ENCODE measurements around the gene TACC2.

Gene TACC2

DNA sequence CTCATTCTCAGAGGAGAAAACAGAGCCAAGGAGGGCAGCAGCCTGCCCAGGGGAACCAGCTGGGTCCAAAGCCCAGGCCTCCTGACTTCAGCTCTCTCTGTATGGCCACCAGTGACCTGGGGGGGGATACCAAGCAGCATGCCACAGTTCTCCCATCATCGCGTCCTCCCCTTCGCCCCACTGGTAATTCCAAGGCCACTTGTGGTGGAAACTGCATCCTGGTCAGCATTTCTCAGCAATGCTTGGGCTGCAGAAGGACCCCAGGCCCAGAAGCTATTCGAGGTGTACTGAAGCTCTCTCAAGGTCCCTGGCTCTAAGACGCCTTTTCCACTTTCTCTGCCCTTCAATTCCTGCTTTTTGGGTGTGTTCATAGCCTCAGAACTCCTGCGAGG, 309.2 kb downstream of the TACC2 start:
- Histone ChIP-seq H3K36me3 (ENCODE audit: insufficient read depth, low read depth, low read length) (no peaks in the 10 kb centered on the region), H3K9me3 (ENCODE audit: insufficient read depth, low read depth, low read length) (no peaks in the 10 kb centered on the region), H3K4me1 (ENCODE audit: insufficient read depth, low read length) (no peaks in the 10 kb centered on the region), H3K4me3 (ENCODE audit: low read length) (no peak overlapping the region), H3K27me3 (ENCODE audit: insufficient read depth, low read length) (no peaks in the 10 kb centered on the region), H3K27ac (ENCODE audit: low read length) (no peak overlapping the region), H3K9ac (ENCODE audit: low read depth, low read length) (no peak overlapping the region)

GRCh38 chr10:122298598-122299301, 309.8 kb downstream of the TACC2 start:
- H3K9me3 ChIP-seq (ENCODE audit: insufficient read depth, low read depth, low read length): no peaks in the 10 kb centered on the region
- H3K4me3 ChIP-seq (ENCODE audit: low read length): no peak overlapping the region; the same call in 1 of the 2 replicates
- no peaks in the 10 kb centered on the region for H3K36me3 ChIP-seq (ENCODE audit: insufficient read depth, low read depth, low read length)
- H3K27me3 ChIP-seq (ENCODE audit: insufficient read depth, low read length): no peaks in the 10 kb centered on the region
- no peak overlapping the region for H3K27ac ChIP-seq (ENCODE audit: low read length)
- no peaks in the 10 kb centered on the region for H3K4me1 ChIP-seq (ENCODE audit: insufficient read depth, low read length)
- no peak overlapping the region for H3K9ac ChIP-seq (ENCODE audit: low read depth, low read length)

DNA sequence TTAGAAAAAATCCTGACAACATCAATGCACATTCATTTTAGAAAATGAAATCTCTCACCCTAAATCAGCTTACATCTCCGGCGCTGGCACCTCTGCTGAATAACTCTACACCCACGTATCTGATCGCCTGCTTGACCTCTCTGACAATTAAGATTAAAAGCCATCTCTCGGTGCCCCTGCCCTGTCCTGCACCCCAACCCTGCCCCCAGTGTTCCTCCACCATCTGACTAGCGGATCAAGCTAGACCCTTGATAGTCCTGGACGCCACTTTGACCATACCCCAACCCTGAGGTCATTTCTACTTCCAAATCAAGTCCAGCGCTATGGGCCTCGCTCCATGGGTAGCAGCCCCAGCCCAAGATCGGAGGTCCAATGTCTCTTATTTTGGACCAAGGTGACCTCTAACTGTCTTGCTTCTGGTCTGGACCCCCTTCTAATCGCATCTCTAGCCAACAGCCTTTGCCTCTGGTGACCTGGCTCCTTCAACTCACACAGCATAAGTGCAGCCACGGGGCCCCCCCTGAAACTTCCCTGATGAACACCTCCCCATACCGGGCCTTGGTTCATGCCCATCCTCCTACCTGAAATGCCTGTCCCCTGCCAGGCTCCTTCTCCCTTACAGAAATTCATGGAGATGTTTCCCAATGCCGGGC, 310.6 kb downstream of the TACC2 start:
- H3K9ac ChIP-seq (ENCODE audit: low read depth, low read length): no peak overlapping the region
- no peak overlapping the region for H3K27ac ChIP-seq (ENCODE audit: low read length)
- H3K4me1 ChIP-seq (ENCODE audit: insufficient read depth, low read length): no peaks in the 10 kb centered on the region
- H3K4me3 ChIP-seq (ENCODE audit: low read length): no peak overlapping the region; the same call in 1 of the 2 replicates
- no peaks in the 10 kb centered on the region for H3K9me3 ChIP-seq (ENCODE audit: insufficient read depth, low read depth, low read length)
- no peaks in the 10 kb centered on the region for H3K27me3 ChIP-seq (ENCODE audit: insufficient read depth, low read length)
- H3K36me3 ChIP-seq (ENCODE audit: insufficient read depth, low read depth, low read length): no peaks in the 10 kb centered on the region

GRCh38 chr10:122301055-122301810, 312.3 kb downstream of the TACC2 start:
- H3K36me3 ChIP-seq (ENCODE audit: insufficient read depth, low read depth, low read length): no peaks in the 10 kb centered on the region

DNA sequence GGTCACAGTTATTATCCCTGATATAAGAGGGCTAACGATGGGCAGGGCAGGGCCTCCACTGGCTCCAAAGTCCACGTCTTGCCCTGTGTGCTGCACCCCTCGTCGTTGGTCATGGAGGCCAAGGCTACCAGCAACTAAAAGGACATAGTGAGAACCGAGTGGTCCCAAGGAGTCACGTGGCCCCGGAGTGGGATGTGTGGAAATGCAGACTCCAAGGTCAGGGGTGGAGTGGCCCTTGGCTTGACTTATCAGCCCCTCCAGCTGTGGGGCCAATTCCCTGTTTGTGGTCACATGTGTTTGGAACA, 312.8 kb downstream of the TACC2 start:
- Histone ChIP-seq H3K9me3 (ENCODE audit: insufficient read depth, low read depth, low read length) (no peaks in the 10 kb centered on the region; the same call in 1 of the 2 replicates), H3K27ac (ENCODE audit: low read length) (no peak overlapping the region), H3K4me1 (ENCODE audit: insufficient read depth, low read length) (no peaks in the 10 kb centered on the region)

More at GRCh38 chr10:122301055-122301810, 312.3 kb downstream of the TACC2 start:
- no peaks in the 10 kb centered on the region; the same call in 1 of the 2 replicates for H3K9me3 ChIP-seq (ENCODE audit: insufficient read depth, low read depth, low read length)
- no peak overlapping the region for H3K9ac ChIP-seq (ENCODE audit: low read depth, low read length)
- no peak overlapping the region for H3K27ac ChIP-seq (ENCODE audit: low read length)
- H3K4me3 ChIP-seq (ENCODE audit: low read length): no peak overlapping the region
- H3K4me1 ChIP-seq (ENCODE audit: insufficient read depth, low read length): no peaks in the 10 kb centered on the region
- H3K27me3 ChIP-seq (ENCODE audit: insufficient read depth, low read length): no peaks in the 10 kb centered on the region

DNA sequence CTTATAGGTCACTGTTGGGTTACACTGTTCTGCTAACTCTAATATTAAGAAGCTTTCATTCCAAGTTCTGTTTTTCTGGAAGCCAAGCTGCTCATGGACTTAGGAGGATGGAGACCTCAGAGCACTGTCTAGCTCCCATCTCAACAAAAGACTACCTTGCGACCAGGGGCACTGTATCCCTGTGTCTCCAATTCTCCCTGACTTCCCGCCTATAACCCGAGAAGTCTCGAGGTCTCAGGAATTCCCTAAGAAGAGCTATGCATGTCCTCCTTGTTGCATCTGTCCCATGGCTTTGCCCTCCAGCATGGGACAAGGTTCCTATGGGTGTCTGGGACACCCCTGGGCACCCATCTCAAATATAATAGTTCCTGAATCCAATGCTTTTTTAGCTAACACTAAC, 313.4 kb downstream of the TACC2 start:
- no peaks in the 10 kb centered on the region for H3K27me3 ChIP-seq (ENCODE audit: insufficient read depth, low read length)
- H3K9me3 ChIP-seq (ENCODE audit: insufficient read depth, low read depth, low read length): no peaks in the 10 kb centered on the region; the same call in 1 of the 2 replicates
- H3K36me3 ChIP-seq (ENCODE audit: insufficient read depth, low read depth, low read length): no peaks in the 10 kb centered on the region
- H3K27ac ChIP-seq (ENCODE audit: low read length): no peak overlapping the region
- no peak overlapping the region for H3K4me3 ChIP-seq (ENCODE audit: low read length)
- no peak overlapping the region for H3K9ac ChIP-seq (ENCODE audit: low read depth, low read length)
- H3K4me1 ChIP-seq (ENCODE audit: insufficient read depth, low read length): no peaks in the 10 kb centered on the region

More for the DNA sequence above, 312.8 kb downstream of the TACC2 start:
- Histone ChIP-seq H3K4me3 (ENCODE audit: low read length) (no peak overlapping the region), H3K27me3 (ENCODE audit: insufficient read depth, low read length) (no peaks in the 10 kb centered on the region), H3K9ac (ENCODE audit: low read depth, low read length) (no peak overlapping the region), H3K36me3 (ENCODE audit: insufficient read depth, low read depth, low read length) (no peaks in the 10 kb centered on the region)

- Histone ChIP-seq H3K9ac (ENCODE audit: low read depth, low read length) (no peak overlapping the region), H3K4me1 (ENCODE audit: insufficient read depth, low read length) (0 out of 2 replicates have a peak, but pooled peaks cover 3% of the 10 kb centered on the region), H3K27me3 (ENCODE audit: insufficient read depth, low read length) (no peaks in the 10 kb centered on the region), H3K36me3 (ENCODE audit: insufficient read depth, low read depth, low read length) (no peaks in the 10 kb centered on the region), H3K9me3 (ENCODE audit: insufficient read depth, low read depth, low read length) (no peaks in the 10 kb centered on the region; the same call in 1 of the 2 replicates), H3K4me3 (ENCODE audit: low read length) (no peak overlapping the region), H3K27ac (ENCODE audit: low read length) (no peak overlapping the region)
Observed at GRCh38 chr10:122303271-122304053, 314.5 kb downstream of the TACC2 start.
